GM18511 (cell line): ENCODE results near the gene PVALB.

Source experiments
- ATAC-seq: cut with Tn5 transposase; IDR thresholded peaks from one replicate; pipeline ENCODE4 v1.9.1; 2021; ENCODE audit warnings: mild to moderate bottlenecking, moderate library complexity; ENCODE audit not compliant: unreplicated experiment

Gene PVALB

GRCh38 chr22:36816636-36817524, at the start of gene PVALB:
PVALB (minus strand) TSS chr22:36817035; CDS start chr22:36817005, 30 bp downstream.
- ATAC-seq: no peak

GRCh38 chr22:36865346-36865745, 48.5 kb upstream of the PVALB start:
- no peak for ATAC-seq

GRCh38 chr22:36864454-36865215, 47.8 kb upstream of the PVALB start:
- no peak for ATAC-seq

GRCh38 chr22:36863979-36864378, 47.1 kb upstream of the PVALB start:
- ATAC-seq: no peak

- ATAC-seq: no peak
These were observed 46.4 kb upstream of the PVALB start for GRCh38 chr22:36863281-36863680.

- no peak for ATAC-seq
These were observed 45.7 kb upstream of the PVALB start for GRCh38 chr22:36862251-36863242.

- peak; percentile 75 for ATAC-seq
These were observed 44.2 kb upstream of the PVALB start, which contains the start of gene NCF4 for GRCh38 chr22:36860821-36861659. NCF4 (plus strand) TSS chr22:36861006; CDS start chr22:36861172, 166 bp downstream.

- no peak for ATAC-seq
These were observed 43.6 kb upstream of the PVALB start for GRCh38 chr22:36860438-36860820.

GRCh38 chr22:36860017-36860416, 43.2 kb upstream of the PVALB start:
- ATAC-seq: no peak

GRCh38 chr22:36858966-36859365, 42.1 kb upstream of the PVALB start:
- ATAC-seq: no peak

- ATAC-seq: no peak
These were observed 41.3 kb upstream of the PVALB start for GRCh38 chr22:36858156-36858555.

- no peak for ATAC-seq
These were observed 39.9 kb upstream of the PVALB start for GRCh38 chr22:36856792-36857135.

GRCh38 chr22:36856121-36856791, 39.4 kb upstream of the PVALB start:
- peak; percentile 39 for ATAC-seq

GRCh38 chr22:36855478-36855877, 38.6 kb upstream of the PVALB start:
- no peak for ATAC-seq

- ATAC-seq: no peak
These were observed 36.7 kb upstream of the PVALB start for GRCh38 chr22:36853407-36854099.

GRCh38 chr22:36852056-36852973, 35.5 kb upstream of the PVALB start:
- no peak for ATAC-seq

- ATAC-seq: no peak
These were observed 33.8 kb upstream of the PVALB start for GRCh38 chr22:36850682-36851081.

- ATAC-seq: no peak
These were observed 33.2 kb upstream of the PVALB start for GRCh38 chr22:36850056-36850455.
